ENCODE results near the gene CPLX1.
"Not testable (repeated sequence)": the region's sequence is repeated elsewhere in the genome, so short reads cannot be mapped to it uniquely, and the experiment has no call there.

CPLX1 gene

GRCh38 chr4:760616-761015 is 65.3 kb downstream of the CPLX1 start:
- no peaks in the 10 kb centered on the region; the same call in 1 of the 2 replicates for H3K4me1 ChIP-seq (ENCODE audit: control insufficient read depth, insufficient read depth, low read length)
- no peaks in the 10 kb centered on the region for H3K27me3 ChIP-seq (ENCODE audit: control insufficient read depth, insufficient read depth, low read length)
- H3K9ac ChIP-seq (ENCODE audit: low read length): no peak overlapping the region
- peaks cover 64% of the 10 kb centered on the region for H3K36me3 ChIP-seq (ENCODE audit: control insufficient read depth, insufficient read depth, low read length)
- H3K27ac ChIP-seq (ENCODE audit: low read depth, low read length): no peak overlapping the region
- peaks cover 6% of the 10 kb centered on the region; the same call in 1 of the 2 replicates for H3K9me3 ChIP-seq (ENCODE audit: control insufficient read depth, insufficient read depth, low read depth, low read length)
- no peak overlapping the region for H3K4me3 ChIP-seq (ENCODE audit: low read depth, low read length)

- not testable (repeated sequence) for H3K4me3 ChIP-seq (ENCODE audit: low read depth, low read length); H3K27ac ChIP-seq (ENCODE audit: low read depth, low read length); H3K9me3 ChIP-seq (ENCODE audit: control insufficient read depth, insufficient read depth, low read depth, low read length); H3K27me3 ChIP-seq (ENCODE audit: control insufficient read depth, insufficient read depth, low read length); H3K4me1 ChIP-seq (ENCODE audit: control insufficient read depth, insufficient read depth, low read length); H3K9ac ChIP-seq (ENCODE audit: low read length)
- peaks cover 62% of the 10 kb centered on the region for H3K36me3 ChIP-seq (ENCODE audit: control insufficient read depth, insufficient read depth, low read length)
Measured at GRCh38 chr4:759810-760209, 66.1 kb downstream of the CPLX1 start.

GRCh38 chr4:757111-757510 is 68.8 kb downstream of the CPLX1 start:
- no peak overlapping the region for H3K9ac ChIP-seq (ENCODE audit: low read length)
- no peak overlapping the region for H3K4me3 ChIP-seq (ENCODE audit: low read depth, low read length)
- peaks cover 56% of the 10 kb centered on the region for H3K36me3 ChIP-seq (ENCODE audit: control insufficient read depth, insufficient read depth, low read length)
- H3K27me3 ChIP-seq (ENCODE audit: control insufficient read depth, insufficient read depth, low read length): no peaks in the 10 kb centered on the region
- H3K4me1 ChIP-seq (ENCODE audit: control insufficient read depth, insufficient read depth, low read length): no peaks in the 10 kb centered on the region
- no peak overlapping the region for H3K27ac ChIP-seq (ENCODE audit: low read depth, low read length)
- no peaks in the 10 kb centered on the region for H3K9me3 ChIP-seq (ENCODE audit: control insufficient read depth, insufficient read depth, low read depth, low read length)

- Histone ChIP-seq H3K9me3 (ENCODE audit: control insufficient read depth, insufficient read depth, low read depth, low read length) (no peaks in the 10 kb centered on the region), H3K4me1 (ENCODE audit: control insufficient read depth, insufficient read depth, low read length) (no peaks in the 10 kb centered on the region), H3K4me3 (ENCODE audit: low read depth, low read length) (no peak overlapping the region), H3K9ac (ENCODE audit: low read length) (no peak overlapping the region), H3K27ac (ENCODE audit: low read depth, low read length) (no peak overlapping the region), H3K27me3 (ENCODE audit: control insufficient read depth, insufficient read depth, low read length) (no peaks in the 10 kb centered on the region), H3K36me3 (ENCODE audit: control insufficient read depth, insufficient read depth, low read length) (peaks cover 54% of the 10 kb centered on the region)
Measured at GRCh38 chr4:754221-755120, 71.5 kb downstream of the CPLX1 start.

- H3K4me3 ChIP-seq (ENCODE audit: low read depth, low read length); H3K4me1 ChIP-seq (ENCODE audit: control insufficient read depth, insufficient read depth, low read length); H3K27me3 ChIP-seq (ENCODE audit: control insufficient read depth, insufficient read depth, low read length); H3K9ac ChIP-seq (ENCODE audit: low read length); H3K9me3 ChIP-seq (ENCODE audit: control insufficient read depth, insufficient read depth, low read depth, low read length); H3K27ac ChIP-seq (ENCODE audit: low read depth, low read length): not testable (repeated sequence)
- H3K36me3 ChIP-seq (ENCODE audit: control insufficient read depth, insufficient read depth, low read length): peaks cover 61% of the 10 kb centered on the region
Measured at GRCh38 chr4:753186-753585, 72.7 kb downstream of the CPLX1 start.

GRCh38 chr4:752196-752861 is 73.6 kb downstream of the CPLX1 start:
- H3K9ac ChIP-seq (ENCODE audit: low read length): no peak overlapping the region
- no peaks in the 10 kb centered on the region for H3K4me1 ChIP-seq (ENCODE audit: control insufficient read depth, insufficient read depth, low read length)
- no peak overlapping the region for H3K27ac ChIP-seq (ENCODE audit: low read depth, low read length)
- H3K27me3 ChIP-seq (ENCODE audit: control insufficient read depth, insufficient read depth, low read length): no peaks in the 10 kb centered on the region
- H3K36me3 ChIP-seq (ENCODE audit: control insufficient read depth, insufficient read depth, low read length): peaks cover 64% of the 10 kb centered on the region
- no peak overlapping the region for H3K4me3 ChIP-seq (ENCODE audit: low read depth, low read length)
- no peaks in the 10 kb centered on the region for H3K9me3 ChIP-seq (ENCODE audit: control insufficient read depth, insufficient read depth, low read depth, low read length)

GRCh38 chr4:751676-752075 is 74.3 kb downstream of the CPLX1 start:
- Histone ChIP-seq H3K9me3 (ENCODE audit: control insufficient read depth, insufficient read depth, low read depth, low read length) (no peaks in the 10 kb centered on the region), H3K4me1 (ENCODE audit: control insufficient read depth, insufficient read depth, low read length) (no peaks in the 10 kb centered on the region), H3K36me3 (ENCODE audit: control insufficient read depth, insufficient read depth, low read length) (peaks cover 57% of the 10 kb centered on the region), H3K4me3 (ENCODE audit: low read depth, low read length) (no peak overlapping the region), H3K27ac (ENCODE audit: low read depth, low read length) (no peak overlapping the region), H3K27me3 (ENCODE audit: control insufficient read depth, insufficient read depth, low read length) (no peaks in the 10 kb centered on the region), H3K9ac (ENCODE audit: low read length) (no peak overlapping the region)

- no peak overlapping the region for H3K9ac ChIP-seq (ENCODE audit: low read length)
- no peaks in the 10 kb centered on the region for H3K4me1 ChIP-seq (ENCODE audit: control insufficient read depth, insufficient read depth, low read length)
- H3K36me3 ChIP-seq (ENCODE audit: control insufficient read depth, insufficient read depth, low read length): peaks cover 54% of the 10 kb centered on the region
- no peak overlapping the region for H3K4me3 ChIP-seq (ENCODE audit: low read depth, low read length)
- H3K9me3 ChIP-seq (ENCODE audit: control insufficient read depth, insufficient read depth, low read depth, low read length): no peaks in the 10 kb centered on the region
- H3K27ac ChIP-seq (ENCODE audit: low read depth, low read length): peak overlapping the region; percentile 33; the same call in 1 of the 2 replicates
- no peaks in the 10 kb centered on the region for H3K27me3 ChIP-seq (ENCODE audit: control insufficient read depth, insufficient read depth, low read length)
Measured at GRCh38 chr4:749698-750666, 75.9 kb downstream of the CPLX1 start.

- Histone ChIP-seq H3K36me3 (ENCODE audit: control insufficient read depth, insufficient read depth, low read length) (peaks cover 50% of the 10 kb centered on the region), H3K27me3 (ENCODE audit: control insufficient read depth, insufficient read depth, low read length) (no peaks in the 10 kb centered on the region), H3K9ac (ENCODE audit: low read length) (no peak overlapping the region), H3K9me3 (ENCODE audit: control insufficient read depth, insufficient read depth, low read depth, low read length) (no peaks in the 10 kb centered on the region), H3K27ac (ENCODE audit: low read depth, low read length) (no peak overlapping the region), H3K4me3 (ENCODE audit: low read depth, low read length) (no peak overlapping the region), H3K4me1 (ENCODE audit: control insufficient read depth, insufficient read depth, low read length) (no peaks in the 10 kb centered on the region)
Measured at GRCh38 chr4:748461-748860, 77.5 kb downstream of the CPLX1 start.

- H3K4me1 ChIP-seq (ENCODE audit: control insufficient read depth, insufficient read depth, low read length): no peaks in the 10 kb centered on the region
- no peaks in the 10 kb centered on the region for H3K9me3 ChIP-seq (ENCODE audit: control insufficient read depth, insufficient read depth, low read depth, low read length)
- peaks cover 54% of the 10 kb centered on the region for H3K36me3 ChIP-seq (ENCODE audit: control insufficient read depth, insufficient read depth, low read length)
- H3K4me3 ChIP-seq (ENCODE audit: low read depth, low read length): no peak overlapping the region
- no peaks in the 10 kb centered on the region for H3K27me3 ChIP-seq (ENCODE audit: control insufficient read depth, insufficient read depth, low read length)
- no peak overlapping the region for H3K27ac ChIP-seq (ENCODE audit: low read depth, low read length)
- H3K9ac ChIP-seq (ENCODE audit: low read length): no peak overlapping the region
Measured at GRCh38 chr4:747546-748170, 78.3 kb downstream of the CPLX1 start.
